HG03139 (cell line): ENCODE results near the gene LOXL4.

Source experiments
- ATAC-seq: cut with Tn5 transposase; IDR thresholded peaks from one replicate; pipeline ENCODE4 v1.9.1; 2021; ENCODE audit not compliant: unreplicated experiment

Gene LOXL4

GRCh38 chr10:98295401-98295811 lies 27.4 kb upstream of the LOXL4 start:
- no peak for ATAC-seq

DNA sequence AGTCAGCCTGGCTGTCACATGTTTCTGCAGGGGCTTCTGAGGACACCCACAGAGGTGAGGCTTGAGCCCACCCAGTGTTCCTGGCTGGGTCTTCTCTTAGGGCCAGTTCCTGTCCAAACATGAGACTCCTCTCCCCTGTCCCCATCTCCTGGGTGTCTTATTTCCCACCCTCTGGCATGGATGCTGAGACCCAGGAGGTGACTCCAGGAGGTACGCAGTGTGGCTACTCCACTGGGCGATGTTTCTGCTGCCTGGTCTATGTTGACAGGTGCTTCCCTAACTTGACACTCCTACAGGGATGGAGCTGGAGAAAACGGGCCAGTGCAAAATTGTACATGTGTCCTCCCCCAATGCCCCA lies 26.3 kb upstream of the LOXL4 start:
- no peak for ATAC-seq

- ATAC-seq: no peak
These were observed 25.7 kb upstream of the LOXL4 start for GRCh38 chr10:98293550-98294269.

DNA sequence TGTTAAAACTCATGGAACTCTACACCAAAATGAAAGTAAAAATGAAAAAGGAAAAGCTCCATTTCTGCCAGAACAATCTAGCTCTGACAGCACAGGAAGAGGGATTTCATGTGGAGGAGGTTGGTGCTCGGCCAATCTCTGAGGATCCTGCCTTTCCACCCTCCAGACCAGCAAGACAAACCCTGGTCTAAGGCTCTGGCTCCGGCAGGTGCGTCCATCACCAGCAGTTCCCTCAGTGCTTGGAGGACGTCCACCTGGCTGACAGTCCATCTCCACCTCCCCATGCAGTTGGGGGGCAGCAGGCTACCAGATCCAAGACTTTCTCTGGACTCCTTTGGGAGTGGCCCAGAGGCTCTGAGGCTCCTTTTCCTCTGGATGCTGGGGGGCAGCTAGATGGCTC lies 25.0 kb upstream of the LOXL4 start:
- ATAC-seq: no peak

DNA sequence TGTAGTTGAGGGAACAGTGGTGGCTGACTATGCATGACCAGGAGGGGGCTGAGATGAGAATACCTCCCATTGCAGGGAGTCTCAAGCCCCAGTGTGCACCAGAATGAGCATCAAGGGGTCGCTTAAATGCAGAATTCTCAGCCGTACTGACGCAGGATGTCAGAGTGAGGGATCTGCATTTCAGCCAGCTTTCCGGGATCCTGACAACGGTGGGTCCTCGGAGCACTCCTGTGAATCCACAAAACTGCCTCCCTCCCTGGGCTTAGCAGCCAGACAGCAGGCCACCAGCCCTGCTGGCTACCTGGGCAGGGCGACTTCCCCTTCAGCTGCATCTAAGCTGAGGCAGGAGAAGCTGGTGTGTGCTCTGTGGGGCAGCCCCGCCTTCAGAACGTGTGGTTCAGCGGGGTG lies 21.8 kb upstream of the LOXL4 start:
- no peak for ATAC-seq

- ATAC-seq: no peak
These were observed 19.3 kb upstream of the LOXL4 start for GRCh38 chr10:98287321-98287720.

DNA sequence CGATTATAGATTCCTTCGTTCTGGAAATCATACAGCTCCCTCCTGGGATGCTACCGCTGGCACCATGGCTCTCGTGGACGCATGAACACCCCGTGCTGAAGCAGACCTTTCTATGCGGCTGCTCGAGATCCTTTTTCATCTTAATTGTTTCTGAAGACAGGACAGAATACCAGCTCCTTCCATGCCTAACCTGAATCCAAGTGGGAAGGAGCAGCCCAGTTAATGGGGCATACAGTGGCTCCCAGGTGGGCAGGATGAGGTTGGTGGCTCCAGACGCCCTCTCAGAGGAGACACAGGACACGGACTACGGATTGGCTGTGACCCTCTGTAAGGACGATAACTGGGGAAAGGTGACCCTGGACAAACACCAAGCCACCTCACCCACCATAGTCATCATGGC lies 18.4 kb upstream of the LOXL4 start:
- ATAC-seq: no peak

- ATAC-seq: no peak
These were observed 17.4 kb upstream of the LOXL4 start for GRCh38 chr10:98285416-98285815.

DNA sequence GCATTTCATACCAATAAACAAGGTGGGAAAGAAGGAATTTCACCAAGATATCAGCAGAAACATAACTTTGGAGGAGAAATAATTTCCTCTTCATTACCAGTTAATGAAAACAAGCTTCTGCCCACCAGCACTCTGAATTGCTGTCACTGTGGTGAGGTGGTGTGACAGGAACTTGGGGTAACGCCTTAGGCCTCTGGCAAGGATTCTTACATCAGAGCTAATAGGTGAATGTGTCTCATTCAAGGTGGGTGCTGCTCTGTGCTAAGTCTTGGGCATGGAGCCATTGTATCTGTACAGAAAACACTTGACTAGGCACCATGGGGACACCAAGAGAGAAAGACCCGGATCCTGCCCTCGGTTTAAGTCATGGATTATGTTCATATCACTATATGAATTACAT lies 8.3 kb upstream of the LOXL4 start:
- no peak for ATAC-seq

GRCh38 chr10:98274562-98274961 lies 6.6 kb upstream of the LOXL4 start:
- no peak for ATAC-seq

DNA sequence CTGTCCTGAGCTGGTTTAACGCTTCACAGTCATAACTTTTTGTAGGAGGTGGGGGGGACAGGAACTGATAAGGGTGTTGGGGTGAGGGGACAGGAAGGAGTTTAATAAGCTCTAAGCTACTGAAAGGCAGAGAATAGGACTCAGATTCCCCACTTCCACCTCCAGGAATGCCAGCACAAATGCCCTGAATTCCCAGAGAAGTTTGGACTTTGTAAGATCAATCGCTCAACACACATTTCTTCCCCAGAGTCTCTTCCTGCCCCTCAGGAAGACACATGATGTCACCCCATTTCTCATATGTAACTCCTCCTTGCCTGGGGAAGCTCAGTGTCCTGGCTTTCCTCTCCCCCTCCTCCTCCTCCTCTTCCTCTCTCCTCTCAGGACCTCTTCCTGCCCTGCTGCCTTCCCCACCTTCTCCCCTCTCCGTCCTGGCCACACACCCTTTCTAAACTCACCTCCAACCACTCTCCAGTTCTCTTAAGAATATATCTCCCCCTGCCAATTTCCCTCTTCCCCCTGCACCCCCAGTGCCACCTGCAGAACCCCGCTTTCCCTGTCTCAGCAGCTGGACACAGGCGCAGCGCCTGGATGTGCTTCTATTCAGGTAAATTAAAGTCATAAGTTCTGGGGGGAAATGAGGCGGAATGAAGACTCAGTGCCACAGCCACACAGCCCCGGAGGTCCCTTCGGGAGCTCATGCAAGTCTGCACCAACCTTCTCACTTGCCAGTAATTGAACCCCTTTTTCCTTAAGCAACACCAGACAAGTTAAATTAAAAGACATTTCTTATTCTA lies 5.3 kb upstream of the LOXL4 start:
- no peak for ATAC-seq

DNA sequence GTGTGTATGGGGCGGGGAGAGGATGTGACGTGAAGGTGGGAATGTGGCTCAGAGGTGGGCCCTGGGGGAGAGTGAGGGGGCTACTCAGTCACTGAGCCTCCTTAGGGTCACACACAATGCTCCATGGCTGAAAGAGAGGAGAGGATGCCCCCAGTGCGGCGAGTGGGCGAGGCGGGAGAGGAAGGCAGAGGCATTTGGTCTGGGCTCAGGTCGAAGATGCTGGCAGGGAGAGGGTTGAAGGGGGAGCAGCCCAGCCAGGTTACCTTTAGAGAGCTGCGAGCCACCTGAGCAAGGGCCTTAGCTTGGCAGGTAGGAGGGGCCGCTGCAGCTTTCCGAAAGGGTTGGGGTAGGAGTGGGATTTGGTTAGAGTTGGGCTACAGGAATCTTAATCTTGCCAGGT lies 4.7 kb upstream of the LOXL4 start:
- no peak for ATAC-seq

GRCh38 chr10:98272245-98272644 lies 4.3 kb upstream of the LOXL4 start:
- no peak for ATAC-seq

- ATAC-seq: no peak
These were observed 2.8 kb upstream of the LOXL4 start for GRCh38 chr10:98270786-98271185.

DNA sequence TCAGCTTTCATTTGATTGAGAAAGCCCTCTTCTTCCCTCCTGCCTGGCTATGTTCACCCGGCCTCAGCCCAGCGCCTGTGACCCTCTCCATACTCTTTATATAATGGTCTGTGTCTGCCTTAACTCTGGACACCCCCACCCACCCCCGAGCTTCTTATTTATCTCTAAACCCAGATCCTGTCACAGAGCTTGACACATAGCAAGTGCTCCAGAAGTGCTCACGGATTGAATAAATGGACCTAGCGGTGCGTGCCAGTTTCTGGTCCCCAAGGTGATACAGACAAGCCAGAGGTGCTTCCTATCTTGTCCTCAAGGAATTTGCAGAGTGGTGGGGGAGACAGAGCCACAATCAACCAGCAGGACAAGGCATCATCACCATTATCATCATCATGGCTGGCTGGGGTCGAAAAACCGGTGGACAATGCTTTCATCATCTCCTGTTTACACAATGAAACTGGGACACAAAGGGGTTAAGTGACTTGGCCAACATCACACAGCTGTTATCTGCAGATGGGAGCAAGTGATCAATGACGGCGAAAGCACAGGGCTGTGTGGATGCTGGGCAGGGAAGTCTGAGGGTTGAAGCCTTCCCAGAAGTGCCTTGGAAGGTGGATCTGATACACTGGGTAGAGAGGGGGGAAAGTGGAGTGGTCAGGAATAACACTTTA lies 2.2 kb upstream of the LOXL4 start:
- no peak for ATAC-seq

DNA sequence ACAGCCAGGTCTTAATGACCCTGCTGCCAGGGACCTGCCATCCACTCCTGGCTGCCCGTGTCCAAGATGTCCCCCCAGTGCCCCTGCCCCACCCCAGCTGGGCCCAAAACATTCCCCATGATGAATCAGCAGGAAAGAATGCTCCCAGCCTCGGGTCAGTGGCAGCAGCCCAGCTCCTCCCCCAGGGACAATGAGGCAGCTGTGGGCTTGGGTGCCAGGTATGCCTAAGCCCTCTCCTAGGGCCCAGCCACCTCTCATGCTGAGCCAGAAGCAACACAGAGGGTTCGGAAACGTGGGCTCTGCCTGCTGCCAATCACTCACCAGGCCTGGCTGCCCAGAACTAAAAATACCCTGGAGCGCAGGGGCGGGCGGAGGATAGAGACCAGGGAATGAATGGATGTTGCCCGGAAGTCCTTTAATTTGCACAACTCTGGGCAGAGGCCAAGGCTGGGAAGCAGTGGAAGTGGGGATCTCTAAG lies 1.5 kb upstream of the LOXL4 start:
- ATAC-seq: no peak

GRCh38 chr10:98268694-98269431 lies 869 bp upstream of the LOXL4 start:
- ATAC-seq: no peak

GRCh38 chr10:98267069-98267893 lies 713 bp downstream of the LOXL4 start:
- no peak for ATAC-seq

- no peak for ATAC-seq
These were observed 1.3 kb downstream of the LOXL4 start for GRCh38 chr10:98266647-98267046.
